HCT116 (cell line): ENCODE measurements around the gene AIRE. TPM values are rescaled to one million over a fixed set of nuclear protein-coding genes. Genes with fewer than 3 reads are reported as not detected.

ENCODE experiments used
- CTCF ChIP-seq, 3 experiments: fragments of 200-600 bp in 1 of 3; sonication (generic) in 1 of 3; IDR thresholded peaks in 2 of 3; conservative IDR thresholded peaks in 1 of 3; 2 replicates each; pipeline ENCODE4 v1.5.1; 2012 to 2017; ENCODE audit warnings: low read depth in 2 of 3, low read length in 2 of 3, antibody characterized with exemption in 1 of 3, borderline replicate concordance in 1 of 3, control low read depth in 1 of 3, mild to moderate bottlenecking in 1 of 3, mixed read lengths in 1 of 3, mixed run types in 1 of 3, moderate library complexity in 1 of 3; ENCODE audit not compliant: insufficient read depth in 1 of 3
- SP1 ChIP-seq: IDR thresholded peaks from 2 replicates; pipeline ENCODE4 v1.6.1; 2012; ENCODE audit warnings: low read depth
- YY1 ChIP-seq: IDR thresholded peaks from 2 replicates; pipeline ENCODE4 v1.6.1; 2011; ENCODE audit warnings: low read length, low read depth, moderate library complexity, mild to moderate bottlenecking; ENCODE audit not compliant: insufficient replicate concordance; ENCODE audit errors: extremely low read depth
- total RNA-seq: library from RNA; stranded (reverse); gene quantifications from one replicate; pipeline ENCODE4 v1.2.1, GENCODE V29; 2021; ENCODE audit not compliant: unreplicated experiment

The AIRE gene
- total RNA-seq, 1 experiment from 2014 or later = not detected

- TF ChIP-seq CTCF (IDR thresholded peaks at IDR 0.05 in 2 of 3, conservative IDR thresholded peaks at IDR 0.05 in 1 of 3; ENCODE audit: borderline replicate concordance in 1 of 3, insufficient read depth in 1 of 3, low read depth in 2 of 3, low read length in 2 of 3) (no peak), YY1 (no peak), SP1 (no peak)
Measured at GRCh38 chr21:44347911-44348451, 62.3 kb downstream of the AIRE start (continued).

Other genes with a start within 250 kb of the AIRE start
- gene PWP2, start 178.5 kb upstream of the AIRE start, total RNA-seq = 43.1 TPM
- 40.7 TPM for gene GATD3, start 152.2 kb upstream of the AIRE start, total RNA-seq
- 4.7 TPM for gene ICOSLG, start 44.9 kb upstream of the AIRE start, total RNA-seq
- not detected for gene DNMT3L, start 24.0 kb upstream of the AIRE start, total RNA-seq
- gene PFKL, start 14.2 kb downstream of the AIRE start, total RNA-seq = 150 TPM
- gene CFAP410, start 53.5 kb downstream of the AIRE start, total RNA-seq = 15.3 TPM
- 28.1 TPM for gene TRPM2, start 67.7 kb downstream of the AIRE start, total RNA-seq
- 7.5 TPM for gene LRRC3, start 169.6 kb downstream of the AIRE start, total RNA-seq